IPS DF 4.7 (cell line): Measurements from ENCODE around the gene PLAC1.

ENCODE experiments used
- DNase-seq: peaks from one replicate; pipeline ENCODE4 v3.0.0-alpha.2; 2013; ENCODE audit warnings: low spot score; ENCODE audit errors: extremely low read depth

The PLAC1 gene, protein sequence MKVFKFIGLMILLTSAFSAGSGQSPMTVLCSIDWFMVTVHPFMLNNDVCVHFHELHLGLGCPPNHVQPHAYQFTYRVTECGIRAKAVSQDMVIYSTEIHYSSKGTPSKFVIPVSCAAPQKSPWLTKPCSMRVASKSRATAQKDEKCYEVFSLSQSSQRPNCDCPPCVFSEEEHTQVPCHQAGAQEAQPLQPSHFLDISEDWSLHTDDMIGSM

DNA sequence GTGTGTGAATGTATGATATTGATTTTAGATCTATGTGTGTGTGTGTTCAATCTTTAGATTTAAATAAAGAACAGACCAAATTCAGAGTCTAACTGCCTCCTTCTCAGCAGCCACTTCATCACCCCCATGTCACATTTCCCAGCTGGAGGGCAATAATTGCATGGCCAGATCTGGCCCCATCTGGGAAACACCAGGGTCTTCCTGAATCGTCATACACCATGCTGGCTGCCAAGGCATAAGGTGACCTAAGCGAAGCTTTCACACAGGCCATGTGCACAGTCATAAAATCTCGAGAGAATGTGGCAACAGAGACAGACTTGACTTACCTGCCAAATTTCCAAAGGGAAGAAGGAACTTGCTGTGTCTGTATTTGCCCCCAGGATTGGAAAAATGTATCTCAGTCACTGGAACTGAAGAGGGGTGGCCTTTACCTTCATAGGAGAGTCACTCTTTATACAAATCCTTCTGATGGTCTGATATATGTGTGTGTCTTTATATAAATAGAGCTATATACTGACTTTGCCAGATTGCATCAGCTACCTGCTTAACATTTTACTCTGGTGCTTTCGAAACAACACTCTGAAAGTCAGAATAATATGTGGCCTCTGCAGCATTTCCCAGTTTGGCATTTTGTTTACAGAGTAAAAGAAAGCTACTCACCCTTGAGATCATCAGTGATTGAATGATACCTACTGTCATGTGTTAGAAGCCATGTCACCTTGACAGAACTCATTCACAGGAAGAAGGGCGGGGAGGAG is at the start of gene PLAC1:
Gene PLAC1 (minus strand): TSS at position 470 of the 758 bp plus-strand sequence. CDS start 91,789 bp downstream, outside the sequence.
- DNase-seq: no peak

DNA sequence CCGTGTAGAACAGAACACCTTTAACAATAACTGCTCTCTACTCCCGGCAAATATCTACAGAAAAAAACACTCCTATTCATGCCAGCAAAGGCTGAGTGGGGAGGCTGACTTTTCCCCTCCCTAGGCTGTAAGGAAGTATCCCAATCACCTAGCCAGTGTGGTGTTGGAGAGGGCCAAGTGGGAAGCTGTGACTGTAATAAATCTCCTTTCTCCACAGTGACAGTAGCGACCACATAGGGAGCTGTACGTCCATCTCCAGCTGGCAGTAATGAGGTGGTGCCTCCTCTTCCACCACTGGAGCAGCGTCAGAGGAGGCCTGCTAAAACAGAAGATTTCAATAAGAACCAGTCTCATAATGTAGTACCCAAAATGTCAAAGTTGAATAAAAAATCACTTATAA is 47.9 kb upstream of the PLAC1 start:
- DNase-seq: no peak

DNA sequence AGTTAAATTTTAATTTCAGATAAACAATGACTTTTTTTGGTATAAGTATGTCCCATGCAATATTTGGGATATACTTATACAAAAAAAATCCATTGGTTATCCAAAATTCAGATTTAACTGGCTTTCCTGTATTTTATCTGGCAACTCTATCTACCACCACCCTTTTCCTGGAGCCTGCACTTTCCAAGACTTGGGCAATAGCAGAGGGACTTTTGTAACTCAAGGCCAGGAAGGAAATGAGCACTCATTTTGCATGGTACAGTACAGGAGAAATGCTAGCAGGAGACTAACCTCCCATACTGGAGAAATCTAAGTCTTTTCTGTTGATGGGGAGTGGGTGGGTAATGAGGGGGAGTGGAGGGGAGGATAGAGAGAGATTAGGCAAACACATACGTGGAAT is 37.7 kb upstream of the PLAC1 start:
- DNase-seq: no peak

DNA sequence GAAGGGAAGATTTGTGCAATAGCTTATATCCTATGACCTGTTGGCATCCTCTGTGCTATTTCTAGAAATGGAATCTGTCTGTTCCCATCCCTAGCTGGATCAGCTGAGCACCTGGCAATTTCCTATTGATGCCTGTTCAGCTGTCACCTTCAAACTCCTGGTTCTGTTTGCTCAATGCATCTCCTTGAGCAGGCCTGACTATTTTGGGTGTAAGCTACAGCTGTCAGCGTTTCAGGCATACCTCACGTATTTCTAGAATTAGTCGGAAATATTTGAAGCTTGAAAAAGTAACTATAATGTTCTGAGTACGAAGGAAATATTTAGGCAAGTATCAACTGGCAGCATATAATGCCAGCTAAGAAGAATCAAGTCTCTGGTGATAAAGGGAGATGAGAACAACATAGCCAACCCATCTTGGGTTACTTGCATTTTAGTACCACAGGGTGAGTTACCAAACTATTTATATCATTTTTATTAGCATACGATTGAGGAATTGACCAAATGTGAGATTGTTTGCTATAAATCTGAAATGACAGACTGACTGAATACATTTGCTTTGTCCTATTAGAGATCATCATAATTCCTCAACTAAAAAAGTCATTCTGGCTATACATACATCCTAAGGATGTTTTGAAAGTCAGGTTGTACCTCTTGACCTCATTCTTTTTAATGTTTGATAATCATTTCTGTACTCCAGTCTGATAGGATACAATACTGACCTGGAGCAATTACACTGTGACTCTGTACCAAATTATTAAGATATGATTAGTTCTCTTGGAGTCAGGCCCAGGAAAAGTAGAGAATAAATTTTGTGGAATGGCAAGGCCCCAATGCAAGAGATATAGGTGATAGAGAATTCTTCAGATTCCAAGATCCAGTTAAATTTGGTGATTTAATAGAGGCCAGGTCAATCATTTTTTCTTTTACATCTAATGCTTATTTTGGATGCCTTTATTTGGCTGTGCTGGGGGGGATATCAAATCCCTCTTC is 36.4 kb upstream of the PLAC1 start:
- no peak for DNase-seq

DNA sequence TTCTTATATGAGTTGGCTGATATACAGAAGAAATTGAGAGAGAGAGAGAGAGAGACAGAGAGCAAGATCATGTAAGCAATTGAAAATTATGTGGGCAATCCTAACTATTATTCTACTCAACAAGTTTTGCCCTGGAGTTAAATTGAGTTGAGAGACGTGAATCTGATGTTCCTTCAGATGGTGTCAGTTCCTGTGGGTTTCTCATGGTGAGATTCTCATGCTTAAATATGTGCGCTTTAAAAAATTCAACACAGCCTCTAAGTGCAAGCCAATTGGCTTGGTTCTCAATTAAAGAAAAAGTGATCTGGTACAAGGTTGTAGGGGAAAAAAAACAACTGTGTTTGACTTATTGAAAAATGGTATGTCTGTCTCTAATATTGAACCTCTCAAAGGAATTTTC is 35.4 kb upstream of the PLAC1 start:
- DNase-seq: no peak

DNA sequence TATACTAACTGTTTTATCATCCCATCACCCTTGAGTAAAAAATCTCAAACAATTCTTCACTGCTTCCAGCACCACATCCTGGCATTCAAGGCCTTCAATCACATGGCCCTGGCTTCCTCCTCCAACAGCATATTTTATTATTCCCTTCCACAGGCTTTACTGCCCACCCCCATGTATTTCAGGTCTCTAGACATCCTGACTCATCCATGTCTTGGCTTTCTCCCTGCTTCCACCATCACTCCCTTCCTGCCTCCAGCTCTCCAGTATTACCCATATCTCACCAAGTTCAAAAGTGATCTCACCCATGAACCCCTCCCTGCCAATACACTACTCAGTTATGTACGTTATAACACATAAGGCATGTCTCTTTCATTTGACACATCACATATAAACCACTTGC is 34.7 kb upstream of the PLAC1 start:
- no peak for DNase-seq

DNA sequence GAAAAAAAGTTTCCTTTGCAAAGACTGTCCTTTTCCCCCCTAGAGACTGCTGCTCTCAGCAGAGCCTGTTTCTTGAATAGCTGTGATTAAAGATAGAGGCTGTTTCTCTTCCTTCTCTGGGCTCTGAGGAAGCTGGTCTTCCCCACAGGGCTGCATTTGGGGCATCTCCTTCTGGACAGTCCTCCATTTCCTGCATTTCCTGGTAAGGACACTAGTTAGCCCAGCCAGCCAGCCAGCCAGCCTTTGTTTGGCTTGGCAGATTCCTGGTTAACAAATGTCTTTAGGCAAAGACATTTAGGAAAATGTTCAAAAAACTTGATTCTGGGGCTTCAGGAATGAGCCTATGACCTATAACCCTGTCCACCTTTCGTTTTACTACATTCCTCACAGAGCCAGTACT is 34.0 kb upstream of the PLAC1 start:
- no peak for DNase-seq

DNA sequence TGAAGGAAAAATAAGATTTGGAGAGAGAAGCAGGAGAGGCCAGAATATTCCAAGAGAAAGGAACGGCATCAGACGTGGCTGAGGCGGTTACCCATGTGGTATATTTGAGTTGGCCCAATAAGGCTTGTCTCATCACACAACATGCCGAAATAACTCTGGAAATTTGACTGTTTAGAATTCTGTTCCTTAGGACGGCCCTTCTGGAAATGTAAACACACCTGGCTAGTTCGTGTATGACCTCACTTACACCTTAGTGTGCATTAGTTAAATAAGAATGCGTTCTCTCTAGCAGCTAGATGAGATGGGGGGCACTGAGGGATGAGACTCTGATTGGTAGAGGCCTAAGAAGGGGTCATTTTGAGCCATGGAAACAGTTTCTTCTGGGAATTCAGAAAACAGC is 33.2 kb upstream of the PLAC1 start:
- DNase-seq: no peak

DNA sequence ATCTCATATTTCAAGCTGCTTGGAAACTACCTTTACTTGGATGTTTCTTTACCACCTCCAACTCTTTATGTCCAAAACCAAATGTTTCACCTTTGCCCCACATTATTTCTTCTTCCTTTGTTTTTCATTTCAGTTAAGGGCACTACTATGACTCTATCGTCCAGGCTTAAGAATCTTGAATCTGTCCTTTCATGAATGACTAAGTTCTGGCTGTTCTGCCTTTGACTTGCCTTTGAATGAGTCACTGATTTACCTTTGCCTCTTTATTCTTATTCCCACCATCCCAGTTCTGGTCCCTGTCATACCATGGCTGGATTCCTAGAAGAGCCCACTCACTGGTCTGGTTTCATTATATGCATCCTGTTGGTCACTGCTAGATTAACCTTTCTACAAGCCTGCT is 30.6 kb upstream of the PLAC1 start:
- DNase-seq: no peak

DNA sequence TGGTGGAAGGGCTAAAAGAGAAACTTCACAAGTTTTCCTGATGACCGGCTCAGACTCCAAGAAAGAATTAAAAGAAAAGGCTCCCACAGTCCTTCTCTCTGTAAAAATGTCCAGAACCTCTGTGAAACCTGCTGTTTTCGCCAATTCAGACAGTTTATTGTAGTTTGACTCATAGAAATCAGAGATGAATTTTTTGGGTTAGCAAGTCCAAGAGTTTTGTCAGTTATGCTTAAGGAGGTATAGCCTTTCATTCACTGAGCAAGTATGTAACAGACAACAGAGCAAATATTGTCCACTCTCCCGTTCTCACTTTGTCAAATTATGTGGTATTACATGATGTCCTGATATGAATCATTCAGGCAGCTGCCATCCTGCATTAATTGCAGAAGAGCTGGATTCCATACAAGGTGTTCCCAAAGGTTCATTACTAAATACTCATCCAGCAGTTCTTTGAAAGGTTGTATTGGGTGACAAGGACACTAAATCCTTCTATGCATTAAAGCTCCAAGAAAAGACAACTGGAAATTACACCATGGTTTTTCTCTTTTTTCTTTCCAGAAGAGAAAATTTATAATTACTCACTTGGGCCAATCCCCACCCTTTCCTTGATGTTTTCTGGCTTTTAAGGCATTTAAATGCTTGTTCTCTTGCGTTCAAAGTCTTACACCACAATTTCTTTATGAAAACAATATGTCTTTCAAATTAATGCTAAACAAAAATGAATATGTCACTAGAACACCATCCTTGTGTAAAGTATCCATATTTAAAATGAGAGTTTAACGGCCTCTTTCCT is 30.0 kb upstream of the PLAC1 start:
- no peak for DNase-seq

DNA sequence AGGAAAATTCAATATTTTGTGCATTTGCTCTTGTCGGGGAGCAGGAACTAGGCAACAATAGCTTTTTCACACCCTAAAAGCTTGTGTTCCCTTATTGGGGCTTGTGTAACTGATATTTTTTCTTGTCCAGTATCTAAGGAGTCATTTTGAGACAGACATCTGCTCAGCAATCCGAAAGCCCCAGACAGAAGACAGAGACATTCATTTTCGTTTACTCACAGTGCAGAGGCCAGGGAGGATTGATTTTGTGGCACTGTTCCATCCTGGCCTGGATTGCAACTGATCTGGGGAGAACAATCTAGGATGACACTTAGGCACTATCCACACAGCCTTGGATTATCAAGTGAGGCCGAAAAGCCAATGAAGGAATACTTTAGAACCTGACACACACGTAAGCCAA is 27.4 kb upstream of the PLAC1 start:
- no peak for DNase-seq

DNA sequence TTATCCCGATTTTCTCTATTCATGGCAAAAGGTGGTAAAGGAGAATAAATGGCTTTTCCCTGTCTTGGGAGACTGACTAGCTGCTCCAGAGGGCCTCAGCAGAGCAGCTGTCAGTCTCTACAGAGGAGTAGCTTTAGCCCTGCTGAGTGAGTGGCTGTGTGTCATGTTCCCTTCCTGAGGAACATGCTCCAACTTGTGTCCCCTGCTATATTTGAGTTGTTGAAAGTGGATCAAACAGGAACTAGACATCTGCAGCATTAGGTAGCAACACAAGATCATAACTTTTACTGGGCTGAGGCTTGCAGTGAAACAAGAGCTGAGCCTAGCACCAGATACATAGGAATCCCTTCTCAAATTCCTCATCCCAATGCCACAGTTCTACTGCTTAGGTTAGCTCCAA is 26.7 kb upstream of the PLAC1 start:
- DNase-seq: no peak

DNA sequence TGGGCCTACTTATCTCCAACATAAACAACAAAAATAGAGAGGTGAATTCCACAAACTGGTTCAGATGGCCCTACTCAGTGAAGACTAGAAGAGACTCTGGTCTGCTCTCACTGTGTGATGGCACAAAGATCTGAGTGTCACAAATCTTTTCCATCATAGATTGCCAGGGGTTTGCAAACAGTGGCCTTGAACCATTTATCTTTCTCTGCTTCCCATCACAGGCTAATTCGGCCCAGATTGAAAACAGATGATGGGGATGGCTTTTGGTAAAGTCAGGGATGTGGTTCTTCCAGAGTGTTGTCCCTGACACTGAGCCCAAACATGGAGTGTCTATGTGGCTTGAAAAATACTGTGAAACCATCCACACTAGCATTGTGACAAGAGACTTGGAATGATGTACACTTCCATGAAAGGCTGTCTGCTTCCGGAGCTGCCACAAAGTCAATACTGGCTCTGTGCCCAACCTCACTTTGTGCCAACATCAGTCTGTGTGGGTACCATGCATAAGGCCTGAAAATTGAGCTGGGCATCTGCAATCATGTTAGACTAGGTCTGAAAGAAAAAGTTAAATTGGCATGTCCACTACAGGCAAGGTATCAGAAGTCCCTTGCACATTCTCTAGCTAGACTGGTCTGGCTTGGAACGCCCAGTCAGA is 25.2 kb upstream of the PLAC1 start:
- DNase-seq: no peak

DNA sequence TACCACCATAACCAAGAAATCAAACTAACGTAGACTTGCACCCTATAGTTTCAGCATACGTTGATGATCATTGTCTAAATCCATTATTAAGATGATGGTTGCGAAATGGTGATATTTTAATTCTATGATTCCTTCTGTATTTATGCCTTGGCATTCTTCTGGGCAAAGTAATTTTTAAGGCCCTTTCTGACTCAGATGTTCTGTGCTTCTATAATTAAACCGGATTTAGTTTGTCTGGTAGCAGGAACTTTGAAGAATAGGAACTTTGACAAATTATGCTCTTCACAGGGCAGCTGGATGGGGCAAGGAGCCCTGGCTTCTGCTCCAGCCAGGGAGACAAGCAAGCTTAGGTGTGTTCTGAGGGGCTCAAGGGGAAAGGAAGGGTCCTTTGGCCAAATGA is 23.8 kb upstream of the PLAC1 start:
- DNase-seq: no peak

DNA sequence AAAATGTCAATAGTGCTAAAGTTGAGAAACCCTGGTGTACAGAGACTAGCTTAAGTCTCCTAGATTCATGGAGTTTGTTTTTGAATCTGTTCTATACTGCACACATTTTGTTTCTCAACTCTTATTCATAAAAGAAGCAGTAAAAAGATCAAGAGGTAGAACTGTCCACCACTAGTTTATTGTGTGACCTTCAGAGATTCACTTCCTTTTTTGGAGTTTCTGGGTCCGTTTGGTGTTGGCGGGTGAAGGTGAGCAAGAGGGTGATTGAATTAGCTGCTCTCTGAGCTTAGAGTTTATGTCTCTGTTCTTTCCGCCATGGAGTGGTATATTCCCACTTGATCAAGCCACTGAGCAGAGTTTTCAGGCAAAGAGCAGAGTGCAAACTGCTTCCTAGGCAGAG is 21.4 kb upstream of the PLAC1 start:
- no peak for DNase-seq

DNA sequence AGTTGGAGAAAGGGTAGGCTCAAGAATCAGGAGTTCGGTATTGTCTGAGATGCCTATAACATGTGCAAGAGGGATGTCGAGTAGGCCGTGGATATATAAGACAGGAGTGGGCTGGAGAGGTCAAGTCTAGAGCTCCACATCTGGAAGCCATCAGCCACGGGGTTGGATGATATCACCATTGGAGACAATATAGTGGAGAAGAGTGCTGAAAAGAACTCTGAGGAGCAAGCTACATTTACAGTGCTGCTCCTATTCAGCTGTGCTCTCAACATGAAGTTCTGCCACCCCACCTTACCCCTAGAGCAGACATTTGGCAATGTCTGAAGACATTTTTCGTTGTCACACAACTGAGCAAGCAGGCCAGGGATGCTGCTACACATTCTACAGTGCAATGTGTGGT is 20.9 kb upstream of the PLAC1 start:
- no peak for DNase-seq

DNA sequence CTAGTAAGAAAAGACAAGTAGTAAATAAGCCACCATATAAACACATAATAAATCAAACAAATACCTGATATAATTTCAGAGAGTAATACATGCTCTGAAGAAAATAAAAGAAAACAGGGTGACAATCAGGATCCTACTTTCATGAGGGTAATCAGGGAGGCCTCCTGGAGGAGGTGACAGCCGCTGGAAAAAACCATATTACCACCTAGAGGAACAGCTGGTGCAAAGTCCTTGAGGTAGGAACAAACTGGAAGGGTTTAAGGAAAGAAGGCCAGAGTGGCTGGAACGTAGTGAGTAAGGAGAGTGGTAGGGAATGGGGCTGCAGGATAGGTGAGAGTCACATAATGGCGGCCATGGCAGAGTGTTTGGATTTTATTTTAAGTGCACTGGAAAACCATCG is 19.1 kb upstream of the PLAC1 start:
- no peak for DNase-seq

DNA sequence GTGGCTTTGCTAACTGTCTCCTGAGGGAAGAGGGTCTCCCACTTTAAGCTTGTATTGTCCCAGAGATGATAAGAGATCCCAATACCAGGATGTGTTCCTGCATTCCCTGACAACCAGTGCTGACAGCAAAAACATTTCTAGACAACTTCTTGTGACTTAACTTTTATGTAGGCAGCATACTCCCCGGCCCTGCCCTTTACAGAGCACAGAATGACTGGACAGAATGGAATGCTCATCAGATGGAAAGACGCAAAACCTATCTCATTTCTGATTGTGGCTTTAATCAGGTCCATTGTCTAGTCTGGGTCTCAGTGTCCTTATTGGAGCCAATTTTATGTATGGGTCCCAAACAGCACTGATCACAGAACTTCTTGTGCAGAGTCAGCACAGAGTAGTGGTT is 18.2 kb upstream of the PLAC1 start:
- no peak for DNase-seq

DNA sequence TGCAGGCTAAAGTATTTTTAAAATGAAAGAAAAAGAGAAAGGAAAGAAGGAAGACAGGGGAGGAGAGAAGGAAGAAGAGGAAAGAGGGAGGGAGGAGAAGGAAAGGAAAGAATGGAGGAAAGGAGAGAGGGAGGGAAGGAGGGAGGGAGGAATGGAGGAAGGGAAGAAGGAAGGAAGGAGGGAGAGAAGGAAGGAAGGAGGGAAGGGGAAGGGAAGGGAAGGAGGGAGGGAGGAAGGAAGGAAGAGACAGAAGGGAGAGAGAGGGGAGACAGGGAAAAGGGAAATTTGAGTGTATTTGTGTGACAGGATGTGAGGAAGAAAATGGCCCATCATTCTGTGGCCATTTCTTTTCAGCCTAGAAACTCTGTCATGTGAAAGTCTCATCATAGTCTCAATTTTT is 14.9 kb upstream of the PLAC1 start:
- no peak for DNase-seq

DNA sequence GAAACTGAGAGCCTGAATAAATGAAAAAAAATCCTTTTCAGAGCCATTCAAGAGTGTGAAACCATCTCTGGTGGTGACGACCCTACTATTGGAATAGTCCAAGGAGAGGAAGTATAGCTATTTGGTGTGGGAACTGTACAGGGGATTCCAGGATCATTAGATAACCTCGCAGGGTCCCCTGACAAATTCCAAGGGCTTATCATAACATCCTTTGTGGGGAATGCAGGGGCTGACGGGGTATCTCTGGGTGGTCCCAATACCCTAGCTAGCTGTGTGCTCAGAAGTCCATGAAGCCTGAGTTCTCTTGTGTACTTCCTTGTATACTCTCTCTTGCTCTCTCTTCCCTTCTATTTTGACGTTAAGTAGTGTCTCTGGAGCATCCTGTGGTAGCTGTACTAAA is 13.8 kb upstream of the PLAC1 start:
- no peak for DNase-seq

DNA sequence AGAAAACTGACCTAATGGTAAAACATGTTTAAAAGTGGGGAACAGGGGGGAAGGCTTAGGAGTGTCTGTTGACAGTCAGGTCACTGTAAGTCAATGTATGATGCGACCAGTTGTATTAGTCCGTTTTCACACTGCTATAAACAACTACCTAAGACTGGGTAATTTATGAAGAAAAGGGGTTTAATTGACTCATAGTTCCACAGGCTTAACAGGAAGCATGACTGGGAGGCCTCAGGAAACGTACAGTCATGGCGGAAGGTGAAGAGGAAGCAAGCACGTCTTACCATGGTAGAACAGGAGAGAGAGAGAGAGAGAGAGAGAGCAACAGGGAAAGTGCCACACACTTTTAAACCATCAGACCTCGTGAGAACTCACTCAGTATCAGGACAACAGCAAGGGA is 13.0 kb upstream of the PLAC1 start:
- no peak for DNase-seq
